ENCODE data around the gene AP4B1. TPM values are rescaled to one million over a fixed set of nuclear protein-coding genes. Genes with fewer than 3 reads are reported as not detected.

Gene AP4B1
- polyA plus RNA-seq, 2 of the 4 experiments (the other 2 are of a cell fraction), result 9.2 to 11.9 TPM

- ChIA-PET POLR2A (no interaction called here), CTCF (interaction anchor here (1.4 kb wide), 1 partner anchor 33 kb away, joined by 4 read pairs; no protein-coding TSS in a partner anchor)
- Histone ChIP-seq H3K4me2 (no peak overlapping the region), H3K4me3 (no peak overlapping the region), H3K9me3 (no peaks in the 10 kb centered on the region), H3K4me1 (no peaks in the 10 kb centered on the region), H3K27ac (no peak overlapping the region)
- WGBS (ENCODE audit: missing lambda C conversion rate), result 71% methylated on average over 4 of the region's 4 CpGs
- no peak for DNase-seq (ENCODE audit: low read depth in 1 of 2, low spot score in 1 of 2)
- ATAC-seq, result no peak
- TF ChIP-seq NR3C1 (IDR thresholded peaks at IDR 0.05) (no peak), HOXA7 (CRISPR knock-in tag; IDR thresholded peaks at IDR 0.05) (no peak), FOSB (CRISPR knock-in tag; IDR thresholded peaks at IDR 0.05) (no peak), MAX (IDR thresholded peaks at IDR 0.05) (no peak)
- no peak for FAIRE-seq
These were observed 36.1 kb downstream of the AP4B1 start for GRCh38 chr1:113868387-113869083.

- POLR2A ChIA-PET, result no interaction called here
- Histone ChIP-seq H3K4me3 (no peak overlapping the region), H3K9me3 (no peaks in the 10 kb centered on the region), H3K4me1 (peaks cover 8% of the 10 kb centered on the region; the same call in 1 of the 3 replicates), H3K27ac (no peak overlapping the region), H3K4me2 (no peak overlapping the region)
- no peak for FAIRE-seq
- no peak for TF ChIP-seq RFX5 (IDR thresholded peaks at IDR 0.05)
- TF ChIP-seq POLR2AphosphoS2 (conservative IDR thresholded peaks at IDR 0.05; ENCODE audit: low read length), result no peak
- TF ChIP-seq EP300 (IDR thresholded peaks at IDR 0.05), result no peak
- TF ChIP-seq, protein P1, sequence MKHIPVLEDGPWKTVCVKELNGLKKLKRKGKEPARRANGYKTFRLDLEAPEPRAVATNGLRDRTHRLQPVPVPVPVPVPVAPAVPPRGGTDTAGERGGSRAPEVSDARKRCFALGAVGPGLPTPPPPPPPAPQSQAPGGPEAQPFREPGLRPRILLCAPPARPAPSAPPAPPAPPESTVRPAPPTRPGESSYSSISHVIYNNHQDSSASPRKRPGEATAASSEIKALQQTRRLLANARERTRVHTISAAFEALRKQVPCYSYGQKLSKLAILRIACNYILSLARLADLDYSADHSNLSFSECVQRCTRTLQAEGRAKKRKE (CRISPR knock-in tag; IDR thresholded peaks at IDR 0.05; ENCODE audit: low read depth), result no peak
- no peak for TF ChIP-seq SMC3 (IDR thresholded peaks at IDR 0.05)
- no peak for TF ChIP-seq RAD21 (conservative IDR thresholded peaks at IDR 0.05 in 1 of 2, IDR thresholded peaks at IDR 0.05 in 1 of 2)
- TF ChIP-seq KDM1A (IDR thresholded peaks at IDR 0.05; ENCODE audit: low read depth), result no peak
- TF ChIP-seq RNF2 (IDR thresholded peaks at IDR 0.05; ENCODE audit: borderline replicate concordance, low read depth), result no peak
- TF ChIP-seq FOSB (CRISPR knock-in tag; IDR thresholded peaks at IDR 0.05), result no peak
- no peak for TF ChIP-seq ZFP36 (IDR thresholded peaks at IDR 0.05; ENCODE audit: borderline replicate concordance, partially characterized antibody)
- TF ChIP-seq RARB (CRISPR knock-in tag; IDR thresholded peaks at IDR 0.05), result no peak
- TF ChIP-seq, protein P2, sequence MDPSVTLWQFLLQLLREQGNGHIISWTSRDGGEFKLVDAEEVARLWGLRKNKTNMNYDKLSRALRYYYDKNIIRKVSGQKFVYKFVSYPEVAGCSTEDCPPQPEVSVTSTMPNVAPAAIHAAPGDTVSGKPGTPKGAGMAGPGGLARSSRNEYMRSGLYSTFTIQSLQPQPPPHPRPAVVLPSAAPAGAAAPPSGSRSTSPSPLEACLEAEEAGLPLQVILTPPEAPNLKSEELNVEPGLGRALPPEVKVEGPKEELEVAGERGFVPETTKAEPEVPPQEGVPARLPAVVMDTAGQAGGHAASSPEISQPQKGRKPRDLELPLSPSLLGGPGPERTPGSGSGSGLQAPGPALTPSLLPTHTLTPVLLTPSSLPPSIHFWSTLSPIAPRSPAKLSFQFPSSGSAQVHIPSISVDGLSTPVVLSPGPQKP (IDR thresholded peaks at IDR 0.05; ENCODE audit: low read depth, low read length), result no peak
- TF ChIP-seq, protein P3, sequence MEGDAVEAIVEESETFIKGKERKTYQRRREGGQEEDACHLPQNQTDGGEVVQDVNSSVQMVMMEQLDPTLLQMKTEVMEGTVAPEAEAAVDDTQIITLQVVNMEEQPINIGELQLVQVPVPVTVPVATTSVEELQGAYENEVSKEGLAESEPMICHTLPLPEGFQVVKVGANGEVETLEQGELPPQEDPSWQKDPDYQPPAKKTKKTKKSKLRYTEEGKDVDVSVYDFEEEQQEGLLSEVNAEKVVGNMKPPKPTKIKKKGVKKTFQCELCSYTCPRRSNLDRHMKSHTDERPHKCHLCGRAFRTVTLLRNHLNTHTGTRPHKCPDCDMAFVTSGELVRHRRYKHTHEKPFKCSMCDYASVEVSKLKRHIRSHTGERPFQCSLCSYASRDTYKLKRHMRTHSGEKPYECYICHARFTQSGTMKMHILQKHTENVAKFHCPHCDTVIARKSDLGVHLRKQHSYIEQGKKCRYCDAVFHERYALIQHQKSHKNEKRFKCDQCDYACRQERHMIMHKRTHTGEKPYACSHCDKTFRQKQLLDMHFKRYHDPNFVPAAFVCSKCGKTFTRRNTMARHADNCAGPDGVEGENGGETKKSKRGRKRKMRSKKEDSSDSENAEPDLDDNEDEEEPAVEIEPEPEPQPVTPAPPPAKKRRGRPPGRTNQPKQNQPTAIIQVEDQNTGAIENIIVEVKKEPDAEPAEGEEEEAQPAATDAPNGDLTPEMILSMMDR (IDR thresholded peaks at IDR 0.05), result no peak
- no peak for TF ChIP-seq FOSL2 (IDR thresholded peaks at IDR 0.05)
- TF ChIP-seq FOSL2 (CRISPR knock-in tag; IDR thresholded peaks at IDR 0.05), result no peak
- TF ChIP-seq PHF8 (IDR thresholded peaks at IDR 0.05; ENCODE audit: borderline replicate concordance, low read depth), result no peak
- no peak for TF ChIP-seq CEBPB (IDR thresholded peaks at IDR 0.05)
- DNase-seq (ENCODE audit: low read depth in 1 of 2, low spot score in 1 of 2), result no peak
- CTCF ChIA-PET, result no interaction called here
- ATAC-seq, result no peak
- 79% methylated on average over 5 of the region's 5 CpGs for WGBS (ENCODE audit: missing lambda C conversion rate)
These were observed 43.0 kb downstream of the AP4B1 start for GRCh38 chr1:113861641-113862040.

Data from A549 (cell line).